Heart left ventricle (tissue), 16 donors: ENCODE data around the gene ARVCF. TPM values are rescaled to one million over a fixed set of nuclear protein-coding genes. Genes with fewer than 3 reads are reported as not detected.

ENCODE experiments used
- ATAC-seq, 4 donors: fragments of 200-7000 bp; cut with Tn5 transposase; one replicate each; pipeline ENCODE4 v1.9.1; 2020 to 2022; ENCODE audit warnings: moderate library complexity in 4 of 4, mild to moderate bottlenecking in 3 of 4, moderate number of reproducible peaks in 1 of 4
- DNase-seq, 5 donors: peaks; one replicate each; pipeline ENCODE4 v3.0.0-alpha.2; 2020
- H3K27ac ChIP-seq, 12 donors: fragments of 200-600 bp; sonication (generic) in 4 of 12; one replicate each; pipeline versions ENCODE4 v1.5.0 to v1.8.0; 2016 to 2022; ENCODE audit warnings: mild to moderate bottlenecking in 2 of 12
- H3K27me3 ChIP-seq, 9 donors: fragments of 200-600 bp; sonication (generic) in 2 of 9; one replicate each; pipeline versions ENCODE4 v1.5.1 to v1.8.0; 2016 to 2022; ENCODE audit warnings: mild to moderate bottlenecking in 3 of 9
- H3K36me3 ChIP-seq, 9 donors: fragments of 200-600 bp; sonication (generic) in 2 of 9; one replicate each; pipeline versions ENCODE4 v1.5.0 to v1.8.0; 2018 to 2022; ENCODE audit warnings: mild to moderate bottlenecking in 2 of 9
- H3K4me1 ChIP-seq, 12 donors: fragments of 200-600 bp; sonication (generic) in 4 of 12; one replicate each; pipeline versions ENCODE4 v1.5.0 to v1.8.0; 2016 to 2022; ENCODE audit warnings: mild to moderate bottlenecking in 3 of 12
- H3K4me3 ChIP-seq, 12 donors: fragments of 200-600 bp; sonication (generic) in 4 of 12; one replicate each; pipeline versions ENCODE4 v1.5.0 to v1.8.0; 2017 to 2022; ENCODE audit warnings: mild to moderate bottlenecking in 9 of 12, moderate library complexity in 4 of 12
- H3K9me3 ChIP-seq, 12 donors: fragments of 200-600 bp; sonication (generic) in 4 of 12; one replicate each; pipeline versions ENCODE4 v1.5.0 to v1.8.0; 2016 to 2022; ENCODE audit warnings: mild to moderate bottlenecking in 1 of 12
- CTCF ChIP-seq, 12 donors: fragments of 200-600 bp; sonication (generic) in 4 of 12; IDR thresholded peaks; one replicate each; pipeline versions ENCODE4 v1.5.0 to v1.8.0; 2018 to 2022; ENCODE audit warnings: antibody characterized with exemption in 12 of 12, mild to moderate bottlenecking in 5 of 12
- POLR2A ChIP-seq, 2 donors: fragments of 450-650 bp; IDR thresholded peaks; one replicate each; pipeline ENCODE4 v1.6.1; 2017; ENCODE audit warnings: antibody characterized with exemption in 2 of 2, mild to moderate bottlenecking in 2 of 2, moderate library complexity in 2 of 2
- WGBS, 4 donors: extraction: QIAGEN DNeasy Blood & Tissue Kit in 2 of 4; methylation state at CpG; one replicate each; pipeline versions ENCODE4 v1.1.5 to v1.1.7; 2013 to 2018; 5-methylcytosine and 5-hydroxymethylcytosine counted together
- intact Hi-C, 10 donors: fragments of 100-400 bp; cut with DNase I; formaldehyde crosslinking; loops; one replicate each; pipeline versions ENCODE4 v1.11.1 to v1.14.2; 2022
- polyA plus RNA-seq, 2 donors: library from polyadenylated mRNA; stranded (reverse); fragments of 200-250 nt; gene quantifications; one replicate each; pipeline ENCODE4 v1.2.3, GENCODE V29; 2013
- total RNA-seq, 9 donors: library from RNA; depleted of rRNA in 2 of 9; stranded (reverse); fragments of >200 nt in 2 of 9; fragmentation: NEBNext Ultra II Directional in 3 of 9; extraction: Animal tissue kit (Norgen Biotek cat#: 25700) in 3 of 9; gene quantifications; one replicate each; pipeline versions ENCODE4 v1.1.0 to v1.2.4, GENCODE V29; 2016 to 2023
- donor health status: ischemic (EF 13 %, LVEDD 7.1; RV severe dilation, severe dysfunction).
- donor health status: healthy with polysubstance abuse.
- donor health status: DM: no; HTN: yes; CAD: no.
- donor health status: DM: no; HTN: no; CAD: no.
- donor health status: ischemic (EF 25% LVEDD 6.9; RV normal size, moderate dysfunction).
- donor health status: ischemic (EF 25% LVEDD 5.7; RV mildly dilated, moderate dysfunction).
- donor health status: healthy.
- donor health status: DM: yes; HTN: yes; CAD: no.
- donor health status: ischemic (EF 35%, LVEDD 5.7; RV mildly dilated, moderate dysfunction).
- donor health status: nonischemic (EF 11% LVEDD 7.7; RV severe dilation, severe dysfunction).
- donor health status: DM: yes; HTN: yes; CAD: no.
- donor health status: PGD.
- donor health status: ischemic (EF 29% LVEDD 5.4; RV normal size, mild dysfunction).
- donor health status: nonischemic (EF 23%, LVEDD 6.1; RV moderate dilation, normal function).

Gene ARVCF
- total and polyA plus RNA-seq, 11 donors, result 21.2 to 46.6 (median 33.3) TPM

- H3K27me3 ChIP-seq, result no peaks in the 10 kb centered on the region
- H3K9me3 ChIP-seq, result peaks cover 0 to 21% (median 8%) of the 10 kb centered on the region in 12 donors
- H3K4me1 ChIP-seq, result peaks cover 0 to 41% (median 27%) of the 10 kb centered on the region in 12 donors
- intact Hi-C loops, result no loop called here
- H3K36me3 ChIP-seq, result peaks cover 0 to 4% (median 0%) of the 10 kb centered on the region in 9 donors
- 52 to 56% (median 55%) methylated on average over 9 of the region's 9 CpGs for WGBS, 4 donors
- peak overlapping the region in 11 of 12 donors; percentile 3 to 71 (median 52) for H3K27ac ChIP-seq
- TF ChIP-seq POLR2A (IDR thresholded peaks at IDR 0.05), result no peak
- no peak for TF ChIP-seq CTCF (IDR thresholded peaks at IDR 0.05)
- H3K4me3 ChIP-seq, result no peak overlapping the region
- peak in 3 of 5 donors; percentile 31 to 45 (median 38) for DNase-seq
- ATAC-seq, result peak in 3 of 4 donors; percentile 37 to 65 (median 59)
Observed at GRCh38 chr22:20002128-20002527, 14.5 kb downstream of the ARVCF start.

GRCh38 chr22:20001082-20001638 lies 15.5 kb downstream of the ARVCF start:
- TF ChIP-seq CTCF (IDR thresholded peaks at IDR 0.05), result no peak
- no peak for TF ChIP-seq POLR2A (IDR thresholded peaks at IDR 0.05)
- H3K27me3 ChIP-seq, result no peaks in the 10 kb centered on the region
- no peak for ATAC-seq
- peaks cover 0 to 42% (median 29%) of the 10 kb centered on the region in 12 donors for H3K4me1 ChIP-seq
- intact Hi-C loops, result loop anchor here in 1 of 10 donors (2.0 kb wide), 1 partner anchor 16 kb away; no protein-coding TSS in a partner anchor
- 77 to 84% (median 82%) methylated on average over 7 to 11 of the region's 11 CpGs for WGBS, 4 donors
- H3K9me3 ChIP-seq, result peaks cover 0 to 21% (median 8%) of the 10 kb centered on the region in 12 donors
- H3K4me3 ChIP-seq, result no peak overlapping the region
- peaks cover 0 to 4% (median 0%) of the 10 kb centered on the region in 9 donors for H3K36me3 ChIP-seq
- peak overlapping the region in 6 of 12 donors; percentile 55 to 68 (median 68) for H3K27ac ChIP-seq
- peak in 3 of 5 donors; percentile 25 to 30 (median 25) for DNase-seq

GRCh38 chr22:20000246-20001081 lies 16.2 kb downstream of the ARVCF start:
- H3K27me3 ChIP-seq, result no peaks in the 10 kb centered on the region
- intact Hi-C loops, result loop anchor here in 1 of 10 donors (2.0 kb wide), 1 partner anchor 16 kb away; no protein-coding TSS in a partner anchor
- ATAC-seq (peak; percentile 78 to 92 (median 88)), DNase-seq (peak; percentile 62 to 78 (median 70))
- WGBS, 4 donors, result 60 to 73% (median 70%) methylated on average over 7 to 14 of the region's 14 CpGs
- H3K9me3 ChIP-seq, result peaks cover 0 to 21% (median 8%) of the 10 kb centered on the region in 12 donors
- TF ChIP-seq POLR2A (IDR thresholded peaks at IDR 0.05), result no peak
- peak in 1 of 12 donors; percentile 12 for TF ChIP-seq CTCF (IDR thresholded peaks at IDR 0.05)
- peaks cover 0 to 49% (median 29%) of the 10 kb centered on the region in 12 donors for H3K4me1 ChIP-seq
- H3K4me3 ChIP-seq, result no peak overlapping the region
- peaks cover 0 to 4% (median 0%) of the 10 kb centered on the region in 9 donors for H3K36me3 ChIP-seq
- H3K27ac ChIP-seq, result peak overlapping the region in 10 of 12 donors; percentile 1 to 68 (median 56)
